Measurements from ENCODE around the gene FAM210B. TPM values are rescaled to one million over a fixed set of nuclear protein-coding genes. Genes with fewer than 3 reads are reported as not detected.
"Not testable (repeated sequence)": the region's sequence is repeated elsewhere in the genome, so short reads cannot be mapped to it uniquely, and the experiment has no call there.

The FAM210B gene
- total RNA-seq, 4 donors from 2014 or later, result 14.0 to 21.4 (median 16.8) TPM

DNA sequence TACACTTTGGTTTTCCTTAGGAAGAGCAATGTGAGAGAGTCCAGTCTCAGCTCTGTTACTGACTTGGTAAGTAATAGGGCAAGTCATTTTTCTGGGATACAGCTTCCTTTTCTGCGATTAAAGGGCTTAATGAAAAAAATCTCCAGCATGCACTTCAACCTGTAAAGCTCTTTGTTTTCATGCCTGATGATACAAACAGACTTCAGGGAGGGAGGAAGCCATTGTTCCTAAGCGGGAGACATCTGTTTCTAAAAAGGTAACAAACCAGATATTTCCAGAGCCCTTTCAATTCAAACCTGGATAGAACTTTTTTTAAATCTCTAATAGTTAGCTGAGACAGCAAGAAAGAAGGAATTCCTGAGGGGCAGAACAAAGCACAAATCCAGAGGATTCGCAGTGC, 48.1 kb downstream of the FAM210B start:
- no peaks in the 10 kb centered on the region for H3K9me3 ChIP-seq
- no peak for DNase-seq
- TF ChIP-seq POLR2A (IDR thresholded peaks at IDR 0.05), result no peak
- no peak for TF ChIP-seq CTCF (IDR thresholded peaks at IDR 0.05)
- no peaks in the 10 kb centered on the region for H3K27me3 ChIP-seq
- no peak overlapping the region for H3K4me3 ChIP-seq
- peaks cover 0 to 54% (median 2%) of the 10 kb centered on the region in 3 donors for H3K36me3 ChIP-seq
- peaks cover 0 to 9% (median 0%) of the 10 kb centered on the region in 4 donors for H3K4me1 ChIP-seq
- no peak overlapping the region for H3K27ac ChIP-seq

- H3K27me3 ChIP-seq, result no peaks in the 10 kb centered on the region
- no peak overlapping the region for H3K27ac ChIP-seq
- TF ChIP-seq POLR2A (IDR thresholded peaks at IDR 0.05) (no peak), CTCF (IDR thresholded peaks at IDR 0.05) (no peak)
- H3K4me3 ChIP-seq, result no peak overlapping the region
- peaks cover 0 to 31% (median 2%) of the 10 kb centered on the region in 3 donors for H3K36me3 ChIP-seq
- H3K4me1 ChIP-seq, result peaks cover 0 to 9% (median 0%) of the 10 kb centered on the region in 4 donors
- no peak for DNase-seq
- H3K9me3 ChIP-seq, result no peaks in the 10 kb centered on the region
Observed at GRCh38 chr20:56409521-56409920, 50.7 kb downstream of the FAM210B start.

GRCh38 chr20:56409956-56410355, 51.2 kb downstream of the FAM210B start:
- TF ChIP-seq CTCF (IDR thresholded peaks at IDR 0.05) (no peak), POLR2A (IDR thresholded peaks at IDR 0.05) (no peak)
- no peaks in the 10 kb centered on the region for H3K9me3 ChIP-seq
- no peak overlapping the region for H3K4me3 ChIP-seq
- no peak for DNase-seq
- H3K4me1 ChIP-seq, result peaks cover 0 to 9% (median 0%) of the 10 kb centered on the region in 4 donors
- peaks cover 0 to 29% (median under 1%) of the 10 kb centered on the region in 3 donors for H3K36me3 ChIP-seq
- no peak overlapping the region for H3K27ac ChIP-seq
- H3K27me3 ChIP-seq, result no peaks in the 10 kb centered on the region

DNA sequence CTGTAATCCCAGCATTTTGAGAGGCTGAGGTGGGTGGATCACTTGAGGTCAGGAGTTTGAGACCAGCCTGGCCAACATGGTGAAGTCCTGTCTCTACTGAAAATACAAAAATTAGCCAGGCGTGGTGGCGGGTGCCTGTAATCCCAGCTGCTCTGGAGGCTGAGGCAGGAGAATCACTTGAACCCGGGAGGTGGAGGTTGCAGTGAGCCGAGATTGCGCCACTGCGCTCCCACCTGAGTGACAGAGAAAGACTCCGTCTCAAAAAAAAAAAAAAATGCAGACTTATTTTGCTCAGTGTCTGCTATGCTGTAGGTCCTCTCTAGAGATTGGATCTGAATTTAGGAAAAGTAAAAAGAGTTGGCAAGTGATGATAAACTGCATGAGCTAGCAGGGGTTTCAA, 52.5 kb downstream of the FAM210B start:
- not testable (repeated sequence) for DNase-seq, H3K4me1 ChIP-seq, H3K9me3 ChIP-seq, H3K4me3 ChIP-seq, H3K27me3 ChIP-seq
- Histone ChIP-seq H3K36me3 (peaks cover 0 to 19% (median 0%) of the 10 kb centered on the region in 3 donors), H3K27ac (peak overlapping the region; percentile 59 to 80 (median 65))

DNA sequence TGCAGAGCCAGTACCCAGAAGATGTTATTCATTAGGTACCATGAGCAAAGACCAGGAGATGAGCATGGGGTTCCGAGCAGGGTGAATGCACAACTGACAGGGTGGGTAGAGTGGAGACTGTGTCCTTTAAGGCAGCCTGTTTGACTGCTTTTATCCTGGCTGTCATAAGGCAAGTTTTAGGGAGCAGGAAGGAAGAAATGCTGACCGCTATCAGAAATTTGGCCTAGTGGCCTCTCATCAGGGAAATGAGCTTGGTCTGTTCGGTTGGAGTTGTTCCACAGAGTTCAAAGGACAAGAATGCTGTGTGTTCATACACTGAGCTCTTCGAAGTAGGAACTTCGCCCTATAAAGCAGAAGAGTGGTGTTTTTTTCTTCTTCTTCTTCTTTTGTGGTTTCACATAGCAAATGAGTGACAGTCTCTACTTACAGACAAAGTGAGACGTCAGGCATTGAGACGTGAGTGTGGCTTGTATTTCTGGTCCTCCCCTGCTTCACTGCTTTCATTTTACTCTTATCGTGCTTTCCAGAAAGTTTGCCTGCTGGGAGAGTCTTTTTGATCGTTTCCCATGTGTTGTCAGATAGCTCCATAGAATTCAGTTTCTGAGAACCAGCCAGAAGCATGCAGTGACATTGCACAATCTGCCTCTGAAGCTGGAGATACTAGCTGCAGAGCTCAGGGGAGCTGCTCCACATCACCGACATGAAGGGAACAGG, 53.1 kb downstream of the FAM210B start, which contains the start of gene CASS4:
Gene CASS4 (plus strand): TSS at position 502 of the 714 bp plus-strand sequence. CDS start 199 bp downstream, at position 701.
- TF ChIP-seq CTCF (IDR thresholded peaks at IDR 0.05) (peak in 1 of 6 experiments; percentile 19), POLR2A (IDR thresholded peaks at IDR 0.05) (peak in 1 of 2 donors; percentile 13)
- DNase-seq, result no peak
- Histone ChIP-seq H3K36me3 (peaks cover 0 to 13% (median 0%) of the 10 kb centered on the region in 3 donors), H3K4me1 (peaks cover 0 to 9% (median 0%) of the 10 kb centered on the region in 4 donors), H3K4me3 (peak within 1 kb of the TSS; percentile 14 to 39 (median 19)), H3K9me3 (no peaks in the 10 kb centered on the region), H3K27me3 (no peaks in the 10 kb centered on the region), H3K27ac (peak within 1 kb of the TSS; percentile 59 to 80 (median 65))

DNA sequence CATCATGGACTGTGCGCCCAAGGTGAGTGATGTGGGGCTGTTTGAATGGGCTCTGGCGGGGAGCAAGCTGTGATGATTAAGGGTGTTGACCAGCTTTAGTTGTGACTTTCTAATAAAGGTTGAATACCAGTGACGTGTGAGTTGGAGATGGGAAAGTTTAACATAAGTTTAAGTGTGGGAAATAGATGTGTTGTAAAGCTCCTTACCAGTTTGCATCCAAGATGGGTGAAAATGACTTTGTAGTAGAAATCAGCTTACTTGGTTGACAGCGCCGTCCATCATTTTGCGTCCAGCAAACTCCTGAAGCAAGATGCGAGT, 53.7 kb downstream of the FAM210B start:
- Histone ChIP-seq H3K9me3 (no peaks in the 10 kb centered on the region), H3K4me1 (peaks cover 0 to 10% (median 0%) of the 10 kb centered on the region in 4 donors), H3K27me3 (no peaks in the 10 kb centered on the region), H3K27ac (peak overlapping the region; percentile 59 to 80 (median 65)), H3K4me3 (peak overlapping the region; percentile 14 to 39 (median 19)), H3K36me3 (peaks cover 0 to 7% (median 0%) of the 10 kb centered on the region in 3 donors)
- TF ChIP-seq POLR2A (IDR thresholded peaks at IDR 0.05) (no peak), CTCF (IDR thresholded peaks at IDR 0.05) (no peak)
- DNase-seq, result no peak

All from Peyer's patch (tissue), 4 donors.